Adrenal gland (tissue), 12 donors: ENCODE results near the gene IFIT1. TPM values are rescaled to one million over a fixed set of nuclear protein-coding genes. Genes with fewer than 3 reads are reported as not detected.

Experiments used
- DNase-seq, 7 donors: peaks; one replicate each; pipeline ENCODE4 v3.0.0-alpha.2; 2019 to 2020
- H3K27ac ChIP-seq, 5 donors: fragments of 200-600 bp; sonication (generic) in 4 of 5; 1 replicate in 3 of 5; 2 replicates in 2 of 5; pipeline versions ENCODE4 v1.5.1 to v1.8.0; 2016 to 2020; ENCODE audit warnings: mild to moderate bottlenecking in 1 of 5
- H3K27me3 ChIP-seq: fragments of 200-600 bp; 2 replicates; pipeline ENCODE4 v1.8.0; 2021
- H3K36me3 ChIP-seq, 2 donors: fragments of 200-600 bp; replicated peaks in 1 of 2; 1 replicate in 1 of 2; 2 replicates in 1 of 2; pipeline versions ENCODE4 v1.5.1 to v1.8.0; 2018 to 2022
- H3K4me1 ChIP-seq, 2 donors: fragments of 200-600 bp; replicated peaks in 1 of 2; 1 replicate in 1 of 2; 2 replicates in 1 of 2; pipeline versions ENCODE4 v1.5.1 to v1.8.0; 2018 to 2021
- H3K4me3 ChIP-seq, 4 donors: fragments of 200-600 bp; sonication (generic) in 3 of 4; one replicate each; pipeline ENCODE4 v1.5.1; 2016 to 2018
- H3K9me3 ChIP-seq, 3 donors: fragments of 200-600 bp; sonication (generic) in 1 of 3; replicated peaks in 1 of 3; 1 replicate in 2 of 3; 2 replicates in 1 of 3; pipeline versions ENCODE4 v1.5.1 to v1.8.0; 2016 to 2021
- POLR2A ChIP-seq, 2 donors: fragments of 450-650 bp; IDR thresholded peaks; one replicate each; pipeline ENCODE4 v1.6.1; 2017; ENCODE audit warnings: antibody characterized with exemption in 2 of 2, mild to moderate bottlenecking in 2 of 2, moderate library complexity in 1 of 2
- WGBS, 4 donors: extraction: QIAGEN DNeasy Blood & Tissue Kit in 2 of 4; methylation state at CpG; one replicate each; pipeline versions ENCODE4 v1.1.5 to v1.1.7; 2013 to 2017; 5-methylcytosine and 5-hydroxymethylcytosine counted together
- intact Hi-C, 2 donors: fragments of 100-400 bp; cut with DNase I; formaldehyde crosslinking; loops; one replicate each; pipeline versions ENCODE4 v1.14.1 to v1.15.0; 2022 to 2023
- polyA plus RNA-seq, 3 donors: library from polyadenylated mRNA; stranded (reverse); fragments of 200-250 nt in 2 of 3; fragments of 350-450 nt in 1 of 3; fragmentation: Illumina TruSeq in 1 of 3; extraction: RNeasy Lipid Tissue Mini Kit (QIAGEN cat#74804) in 1 of 3; gene quantifications; one replicate each; pipeline ENCODE4 v1.2.3, GENCODE V29; 2013 to 2014
- total RNA-seq, 9 donors: library from RNA; depleted of rRNA in 4 of 9; stranded (reverse); fragments of >200 nt in 4 of 9; fragments of 120-200 nt in 1 of 9; fragmentation: NEBNext Ultra II Directional in 1 of 9; extraction: Animal tissue kit (Norgen Biotek cat#: 25700) in 1 of 9; gene quantifications; one replicate each; pipeline versions ENCODE4 v1.1.0 to v1.2.4, GENCODE V29; 2013 to 2023
- TF ChIP-seq, protein P1 (sequence below), 6 experiments: fragments of 450-650 bp in 4 of 6; fragments of 200-600 bp in 2 of 6; sonication (generic) in 1 of 6; IDR thresholded peaks; 1 replicate in 5 of 6; 2 replicates in 1 of 6; pipeline versions ENCODE4 v1.5.1 to v1.8.0; 2016 to 2021; ENCODE audit warnings: antibody characterized with exemption in 6 of 6, mild to moderate bottlenecking in 2 of 6, moderate library complexity in 1 of 6
- donor health status: healthy with polysubstance abuse.
- donor health status: Bipolar disorder and iron deficiency.
- donor health status: DM: yes; HTN: yes; CAD: no.
- donor health status: DM: no; HTN: no; CAD: no.
- donor health status: DM: no; HTN: no; CAD: no.
- donor health status: DM: yes; HTN: yes; CAD: no.

Gene IFIT1
- total and polyA plus RNA-seq, 12 donors, result 20.9 to 168 (median 62.0) TPM

DNA sequence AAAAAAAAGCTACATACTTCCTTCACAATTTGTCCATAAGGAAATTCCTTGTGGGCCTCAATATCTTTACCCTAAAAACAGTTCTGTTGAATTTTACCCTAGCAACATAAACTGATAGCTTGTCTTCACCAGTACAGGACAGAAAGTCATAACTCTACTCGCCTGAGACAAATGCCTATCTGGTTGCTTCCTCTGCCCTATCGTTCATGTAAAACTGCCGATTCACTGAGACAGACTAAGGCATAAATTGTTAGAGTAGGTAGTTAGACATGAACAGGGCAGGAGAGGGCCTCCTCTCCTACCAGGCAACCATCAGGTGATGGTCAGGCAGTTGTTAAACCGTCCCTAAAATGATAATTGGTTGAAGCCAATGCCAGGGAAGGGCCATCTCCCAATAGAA is 39.6 kb upstream of the IFIT1 start:
- Histone ChIP-seq H3K9me3 (no peaks in the 10 kb centered on the region), H3K36me3 (no peaks in the 10 kb centered on the region), H3K27ac (no peak overlapping the region), H3K27me3 (no peaks in the 10 kb centered on the region), H3K4me3 (no peak overlapping the region), H3K4me1 (peaks cover 10 to 37% of the 10 kb centered on the region in 2 donors)
- no peak for DNase-seq
- TF ChIP-seq, protein P1, sequence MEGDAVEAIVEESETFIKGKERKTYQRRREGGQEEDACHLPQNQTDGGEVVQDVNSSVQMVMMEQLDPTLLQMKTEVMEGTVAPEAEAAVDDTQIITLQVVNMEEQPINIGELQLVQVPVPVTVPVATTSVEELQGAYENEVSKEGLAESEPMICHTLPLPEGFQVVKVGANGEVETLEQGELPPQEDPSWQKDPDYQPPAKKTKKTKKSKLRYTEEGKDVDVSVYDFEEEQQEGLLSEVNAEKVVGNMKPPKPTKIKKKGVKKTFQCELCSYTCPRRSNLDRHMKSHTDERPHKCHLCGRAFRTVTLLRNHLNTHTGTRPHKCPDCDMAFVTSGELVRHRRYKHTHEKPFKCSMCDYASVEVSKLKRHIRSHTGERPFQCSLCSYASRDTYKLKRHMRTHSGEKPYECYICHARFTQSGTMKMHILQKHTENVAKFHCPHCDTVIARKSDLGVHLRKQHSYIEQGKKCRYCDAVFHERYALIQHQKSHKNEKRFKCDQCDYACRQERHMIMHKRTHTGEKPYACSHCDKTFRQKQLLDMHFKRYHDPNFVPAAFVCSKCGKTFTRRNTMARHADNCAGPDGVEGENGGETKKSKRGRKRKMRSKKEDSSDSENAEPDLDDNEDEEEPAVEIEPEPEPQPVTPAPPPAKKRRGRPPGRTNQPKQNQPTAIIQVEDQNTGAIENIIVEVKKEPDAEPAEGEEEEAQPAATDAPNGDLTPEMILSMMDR (IDR thresholded peaks at IDR 0.05), result no peak
- TF ChIP-seq POLR2A (IDR thresholded peaks at IDR 0.05), result no peak
- intact Hi-C loops, result no loop called here
- whole genome bisulfite sequencing, 4 donors, result 89 to 97% (median 95%) methylated on average over 4 of the region's 4 CpGs

DNA sequence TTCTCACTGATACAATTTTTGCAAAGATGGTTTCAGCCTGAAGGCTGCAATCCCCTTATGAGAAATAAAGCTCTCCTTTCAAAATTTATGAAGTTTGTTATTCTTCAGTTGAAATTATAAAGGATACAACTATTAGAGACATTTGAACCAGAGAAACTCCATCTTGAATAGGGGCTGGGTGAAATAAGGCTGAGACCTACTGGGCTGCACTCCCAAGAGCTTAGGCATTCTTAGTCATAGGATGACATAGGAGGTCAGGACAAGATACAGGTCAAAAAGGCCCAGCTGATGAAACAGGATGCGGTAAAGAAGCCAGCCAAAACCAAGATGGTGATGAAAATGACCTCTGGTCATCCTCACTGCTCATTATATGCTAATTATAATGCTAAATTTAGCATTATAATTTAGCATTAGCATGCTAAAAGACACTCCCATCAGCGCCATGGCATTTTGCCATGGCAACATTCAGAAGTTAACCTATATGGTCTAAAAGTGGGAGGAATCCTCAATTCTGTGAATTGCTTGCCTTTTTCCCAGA is 37.0 kb upstream of the IFIT1 start:
- Histone ChIP-seq H3K36me3 (no peaks in the 10 kb centered on the region), H3K4me1 (peaks cover 10 to 22% of the 10 kb centered on the region in 2 donors), H3K9me3 (no peaks in the 10 kb centered on the region), H3K27me3 (no peaks in the 10 kb centered on the region), H3K27ac (no peak overlapping the region), H3K4me3 (no peak overlapping the region)
- intact Hi-C loops, result no loop called here
- 86 to 92% (median 87%) methylated on average over 2 of the region's 2 CpGs for WGBS, 4 donors
- no peak for TF ChIP-seq POLR2A (IDR thresholded peaks at IDR 0.05)
- TF ChIP-seq, protein P1 (IDR thresholded peaks at IDR 0.05), result no peak
- DNase-seq, result no peak

DNA sequence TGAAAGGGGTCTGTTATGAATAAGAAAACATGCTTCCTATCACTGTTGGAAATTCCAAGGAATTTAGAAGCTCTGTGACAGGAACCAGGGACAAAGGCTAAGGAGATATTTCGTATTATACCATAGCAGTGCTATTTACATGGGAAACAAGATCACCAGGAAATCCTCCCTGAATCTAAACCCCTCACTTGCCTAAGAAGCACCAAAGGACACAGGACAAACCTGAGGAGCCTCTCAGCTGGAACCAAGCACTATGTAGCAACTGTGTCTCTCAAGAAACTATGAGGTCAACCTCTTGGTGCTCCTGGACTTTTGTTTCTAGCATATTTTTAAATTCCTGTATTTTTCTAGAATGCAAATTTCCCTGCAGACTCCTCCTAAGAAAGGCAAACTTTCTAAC is 35.3 kb upstream of the IFIT1 start:
- intact Hi-C loops, result no loop called here
- Histone ChIP-seq H3K4me1 (peaks cover 0 to 6% of the 10 kb centered on the region in 2 donors), H3K36me3 (no peaks in the 10 kb centered on the region), H3K9me3 (no peaks in the 10 kb centered on the region), H3K4me3 (no peak overlapping the region), H3K27ac (no peak overlapping the region), H3K27me3 (no peaks in the 10 kb centered on the region)
- 67 to 84% (median 70%) methylated on average over 1 of the region's 1 CpG for WGBS, 4 donors
- TF ChIP-seq, protein P1 (IDR thresholded peaks at IDR 0.05), result no peak
- TF ChIP-seq POLR2A (IDR thresholded peaks at IDR 0.05), result no peak
- no peak for DNase-seq

DNA sequence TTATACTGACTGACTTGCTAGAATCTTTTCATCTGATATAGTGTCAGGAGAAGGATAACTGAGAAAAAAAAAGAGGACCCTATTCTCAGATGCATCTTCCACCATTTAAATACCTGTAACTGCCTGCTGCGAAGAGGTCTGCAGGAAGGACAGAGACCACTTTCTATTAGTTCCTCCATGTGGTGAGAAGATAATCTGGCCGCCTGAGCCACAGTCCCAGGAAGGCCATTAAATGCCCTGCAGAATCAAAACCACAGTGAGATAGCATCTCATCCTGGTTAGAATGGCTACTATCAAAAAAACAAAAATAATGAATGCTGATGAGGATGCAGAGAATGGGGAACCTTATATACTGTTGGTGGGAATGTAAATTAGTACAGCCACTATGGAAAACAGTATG is 34.4 kb upstream of the IFIT1 start:
- H3K27ac ChIP-seq, result no peak overlapping the region
- DNase-seq, result no peak
- intact Hi-C loops, result no loop called here
- H3K4me3 ChIP-seq, result no peak overlapping the region
- H3K27me3 ChIP-seq, result no peaks in the 10 kb centered on the region
- TF ChIP-seq, protein P1 (IDR thresholded peaks at IDR 0.05), result no peak
- TF ChIP-seq POLR2A (IDR thresholded peaks at IDR 0.05), result no peak
- H3K36me3 ChIP-seq, result no peaks in the 10 kb centered on the region
- WGBS, 4 donors, result 78 to 84% (median 79%) methylated on average over 2 of the region's 2 CpGs
- no peaks in the 10 kb centered on the region for H3K4me1 ChIP-seq
- H3K9me3 ChIP-seq, result no peaks in the 10 kb centered on the region
